Neuronal stem cell (in vitro differentiated cells): Measurements from ENCODE around the gene BST1.

Experiments used
- DNase-seq: peaks from one replicate; pipeline ENCODE4 v3.0.0-alpha.2; 2013; ENCODE audit warnings: low spot score
- H2AFZ ChIP-seq: one replicate; pipeline ENCODE4 v1.6.1; 2013; ENCODE audit warnings: mild to moderate bottlenecking, low read length, inconsistent platforms
- H2AK5ac ChIP-seq: 2 replicates; pipeline ENCODE4 v1.6.1; 2013; ENCODE audit warnings: low read depth, mild to moderate bottlenecking, inconsistent platforms, low read length, moderate library complexity, mixed read lengths
- H2BK120ac ChIP-seq: 2 replicates; pipeline ENCODE4 v1.6.1; 2013; ENCODE audit warnings: low read depth, mild to moderate bottlenecking, inconsistent platforms, low read length, moderate library complexity, mixed read lengths
- H2BK12ac ChIP-seq: one replicate; pipeline ENCODE4 v1.6.1; 2013; ENCODE audit warnings: low read length, inconsistent platforms
- H2BK15ac ChIP-seq: 2 replicates; pipeline ENCODE4 v1.6.1; 2013; ENCODE audit warnings: mild to moderate bottlenecking, low read length, inconsistent platforms, mixed read lengths
- H2BK5ac ChIP-seq: one replicate; pipeline ENCODE4 v1.6.1; 2013; ENCODE audit warnings: inconsistent platforms, mild to moderate bottlenecking, low read length, moderate library complexity
- H3K14ac ChIP-seq: one replicate; pipeline ENCODE4 v1.6.1; 2013; ENCODE audit warnings: low read length, inconsistent platforms
- H3K18ac ChIP-seq: 2 replicates; pipeline ENCODE4 v1.6.1; 2013; ENCODE audit warnings: low read length, inconsistent platforms
- H3K23ac ChIP-seq: 2 replicates; pipeline ENCODE4 v1.6.1; 2013; ENCODE audit warnings: low read depth, mild to moderate bottlenecking, mixed read lengths, low read length, inconsistent platforms; ENCODE audit not compliant: poor library complexity
- H3K27ac ChIP-seq: replicated peaks from 3 replicates; pipeline ENCODE4 v1.5.1; 2013; ENCODE audit warnings: low read length, inconsistent platforms
- H3K27me3 ChIP-seq, 3 experiments: 2 replicates each; pipeline ENCODE4 v1.6.1; 2013; ENCODE audit warnings: low read length in 3 of 3, mild to moderate bottlenecking in 2 of 3, inconsistent platforms in 1 of 3, low read depth in 1 of 3, mixed read lengths in 1 of 3, moderate library complexity in 1 of 3; ENCODE audit not compliant: control insufficient read depth in 3 of 3, insufficient read depth in 3 of 3
- H3K36me3 ChIP-seq, 2 donors: replicated peaks in 1 of 2; 2 replicates each; pipeline ENCODE4 v1.6.1; 2013; ENCODE audit warnings: low read length in 2 of 2; ENCODE audit not compliant: control insufficient read depth in 2 of 2, insufficient read depth in 2 of 2
- H3K4ac ChIP-seq: 2 replicates; pipeline ENCODE4 v1.6.1; 2013; ENCODE audit warnings: inconsistent platforms, mild to moderate bottlenecking, low read length, moderate library complexity
- H3K4me1 ChIP-seq, 2 donors: 1 replicate in 1 of 2; 2 replicates in 1 of 2; pipeline ENCODE4 v1.6.1; 2013; ENCODE audit warnings: low read length in 2 of 2, low read depth in 1 of 2; ENCODE audit not compliant: control insufficient read depth in 2 of 2, insufficient read depth in 1 of 2
- H3K4me2 ChIP-seq: one replicate; pipeline ENCODE4 v1.6.1; 2013; ENCODE audit warnings: mild to moderate bottlenecking, low read length, inconsistent platforms; ENCODE audit not compliant: insufficient read depth, poor library complexity, severe bottlenecking
- H3K4me3 ChIP-seq, 2 donors: 2 replicates each; pipeline ENCODE4 v1.5.1; 2013; ENCODE audit warnings: low read length in 2 of 2, mild to moderate bottlenecking in 2 of 2, inconsistent platforms in 1 of 2, moderate library complexity in 1 of 2
- H3K79me1 ChIP-seq: one replicate; pipeline ENCODE4 v1.6.1; 2013; ENCODE audit warnings: low read depth, mild to moderate bottlenecking, inconsistent platforms, low read length, moderate library complexity
- H3K9ac ChIP-seq: one replicate; pipeline ENCODE4 v1.6.1; 2013; ENCODE audit warnings: mild to moderate bottlenecking, low read depth, low read length, inconsistent platforms; ENCODE audit not compliant: poor library complexity
- H3K9me3 ChIP-seq, 2 donors: replicated peaks in 1 of 2; 2 replicates each; pipeline versions ENCODE3 to v1.6.1; 2013; ENCODE audit warnings: low read length in 2 of 2, mild to moderate bottlenecking in 2 of 2, inconsistent platforms in 1 of 2, low read depth in 1 of 2, mixed read lengths in 1 of 2, moderate library complexity in 1 of 2; ENCODE audit not compliant: control insufficient read depth in 2 of 2, insufficient read depth in 1 of 2
- H4K8ac ChIP-seq: one replicate; pipeline ENCODE4 v1.6.1; 2013; ENCODE audit warnings: low read depth, mild to moderate bottlenecking, inconsistent platforms, low read length, moderate library complexity
- H4K91ac ChIP-seq: one replicate; pipeline ENCODE4 v1.6.1; 2013; ENCODE audit warnings: low read length, low read depth, mild to moderate bottlenecking, inconsistent platforms; ENCODE audit not compliant: poor library complexity
- WGBS, 2 donors: extraction: QIAGEN DNeasy Blood & Tissue Kit; methylation state at CpG; one replicate each; pipeline ENCODE4 v1.1.7; 2013; ENCODE audit warnings: missing lambda C conversion rate in 2 of 2, mixed read lengths in 1 of 2; ENCODE audit not compliant: insufficient read length in 2 of 2, insufficient replicate concordance in 1 of 2; ENCODE audit errors: extremely low coverage in 2 of 2; 5-methylcytosine and 5-hydroxymethylcytosine counted together

The BST1 gene

DNA sequence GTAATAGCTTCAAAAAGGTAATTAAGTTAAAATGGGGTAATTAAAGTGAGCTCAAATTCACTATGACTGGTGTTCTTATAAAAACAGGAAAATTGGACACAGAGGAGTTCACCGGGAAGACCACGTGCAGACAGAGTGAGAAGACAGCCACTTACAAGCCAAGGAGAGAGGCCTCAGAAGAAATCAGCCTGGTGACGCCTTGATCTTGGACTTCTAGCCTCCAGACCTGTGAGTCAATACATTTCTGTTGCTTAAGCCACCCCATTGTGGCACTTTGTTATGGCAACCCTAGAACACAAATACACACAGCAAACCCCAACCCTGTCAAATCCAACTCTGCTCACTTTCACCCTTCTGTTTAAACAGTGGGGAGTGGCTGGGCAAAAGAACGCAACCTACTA is 71.2 kb downstream of the BST1 start:
- no peak overlapping the region for H2AFZ ChIP-seq
- H2BK15ac ChIP-seq = no peak overlapping the region
- no peak overlapping the region for H3K4me3 ChIP-seq
- no peaks in the 10 kb centered on the region for H3K9me3 ChIP-seq
- peaks cover 4 to 64% (median 12%) of the 10 kb centered on the region in 3 experiments for H3K27me3 ChIP-seq
- H3K4me1 ChIP-seq = peaks cover 0 to 6% of the 10 kb centered on the region in 2 donors
- no peak overlapping the region for H3K4ac ChIP-seq
- no peak overlapping the region for H3K23ac ChIP-seq
- no peak overlapping the region for H3K27ac ChIP-seq
- no peak overlapping the region for H3K18ac ChIP-seq
- no peak overlapping the region for H2BK120ac ChIP-seq
- H3K14ac ChIP-seq = no peak overlapping the region
- DNase-seq = no peak
- no peak overlapping the region for H3K9ac ChIP-seq
- no peak overlapping the region for H3K4me2 ChIP-seq
- no peak overlapping the region for H4K8ac ChIP-seq
- H2AK5ac ChIP-seq = no peak overlapping the region
- peaks cover 1% of the 10 kb centered on the region for H3K79me1 ChIP-seq
- WGBS, 2 donors = no CpG with 5 or more reads among the region's 4 CpGs
- H2BK5ac ChIP-seq = no peak overlapping the region
- H4K91ac ChIP-seq = no peak overlapping the region
- H2BK12ac ChIP-seq = no peak overlapping the region
- no peaks in the 10 kb centered on the region for H3K36me3 ChIP-seq

- WGBS, 2 donors = no CpG with 5 or more reads among the region's 5 CpGs
- Histone ChIP-seq H3K27me3 (peaks cover 4 to 91% (median 19%) of the 10 kb centered on the region in 3 experiments), H3K27ac (no peak overlapping the region)
Measured at GRCh38 chr4:15776871-15777648, 74.2 kb downstream of the BST1 start.

DNA sequence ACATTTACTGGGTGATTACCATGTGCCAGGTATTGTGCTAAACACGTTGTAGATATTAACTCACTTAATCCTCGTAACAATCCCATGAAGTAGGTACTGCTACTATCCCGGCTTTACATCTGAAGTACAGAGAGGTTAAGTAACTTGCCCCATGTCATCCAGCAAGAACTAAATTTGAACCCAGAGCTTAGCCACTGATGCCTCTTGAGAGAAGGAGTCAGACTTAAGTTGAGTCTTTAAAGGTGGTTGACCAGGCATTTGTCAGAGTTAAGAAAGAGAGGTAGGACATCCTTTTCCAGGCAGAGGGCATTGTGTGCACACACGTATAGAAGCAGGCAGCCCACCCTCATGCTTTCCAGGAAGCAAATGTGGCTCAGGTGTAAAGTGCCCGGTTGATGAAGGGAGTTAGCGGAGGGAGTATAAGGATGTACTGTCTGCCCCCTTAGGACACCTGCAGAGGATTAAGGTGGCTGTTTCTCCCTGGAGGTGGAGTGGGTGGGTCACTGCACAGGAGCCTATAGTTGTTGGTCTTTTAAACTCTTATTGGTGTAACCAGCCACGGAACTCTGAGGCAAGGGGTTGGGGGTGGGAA is 74.9 kb downstream of the BST1 start:
- no CpG with 5 or more reads among the region's 7 CpGs for WGBS, 2 donors
- peak overlapping the region; percentile 87 for H2AFZ ChIP-seq
- no peak overlapping the region for H2AK5ac ChIP-seq

More at GRCh38 chr4:15776871-15777648, 74.2 kb downstream of the BST1 start:
- H4K91ac ChIP-seq = no peak overlapping the region
- no peak overlapping the region for H3K4ac ChIP-seq
- no peak overlapping the region for H3K4me2 ChIP-seq
- H3K9ac ChIP-seq = no peak overlapping the region
- no peak overlapping the region for H3K4me3 ChIP-seq
- no peak overlapping the region for H3K14ac ChIP-seq
- no peak overlapping the region for H2BK120ac ChIP-seq
- no peak overlapping the region for H2BK12ac ChIP-seq
- peaks cover 0 to 8% of the 10 kb centered on the region in 2 donors for H3K4me1 ChIP-seq
- H3K18ac ChIP-seq = no peak overlapping the region
- H4K8ac ChIP-seq = no peak overlapping the region
- H3K36me3 ChIP-seq = no peaks in the 10 kb centered on the region
- no peak overlapping the region for H2BK15ac ChIP-seq
- H2AFZ ChIP-seq = no peak overlapping the region
- DNase-seq = no peak
- H3K9me3 ChIP-seq = no peaks in the 10 kb centered on the region
- no peak overlapping the region for H2AK5ac ChIP-seq
- H3K79me1 ChIP-seq = peaks cover 1% of the 10 kb centered on the region
- H3K23ac ChIP-seq = no peak overlapping the region
- H2BK5ac ChIP-seq = no peak overlapping the region

More for the DNA sequence above, 74.9 kb downstream of the BST1 start:
- H2BK120ac ChIP-seq = no peak overlapping the region
- H3K36me3 ChIP-seq = no peaks in the 10 kb centered on the region
- no peak overlapping the region for H3K14ac ChIP-seq
- H3K4me2 ChIP-seq = peak overlapping the region; percentile 99
- H3K79me1 ChIP-seq = peaks cover 1% of the 10 kb centered on the region
- H2BK5ac ChIP-seq = no peak overlapping the region
- H3K9me3 ChIP-seq = no peaks in the 10 kb centered on the region
- no peak for DNase-seq
- H3K4me1 ChIP-seq = peaks cover 0 to 8% of the 10 kb centered on the region in 2 donors
- no peak overlapping the region for H3K23ac ChIP-seq
- no peak overlapping the region for H3K4me3 ChIP-seq
- peaks cover 4 to 87% (median 19%) of the 10 kb centered on the region in 3 experiments for H3K27me3 ChIP-seq
- H4K8ac ChIP-seq = no peak overlapping the region
- no peak overlapping the region for H3K27ac ChIP-seq
- no peak overlapping the region for H2BK15ac ChIP-seq
- H4K91ac ChIP-seq = no peak overlapping the region
- no peak overlapping the region for H3K18ac ChIP-seq
- no peak overlapping the region for H3K9ac ChIP-seq
- no peak overlapping the region for H3K4ac ChIP-seq
- H2BK12ac ChIP-seq = no peak overlapping the region
